WERI-Rb-1 (cell line): ENCODE results near the gene HRCT1.

Experiments used
- DNase-seq: peaks from one replicate; pipeline ENCODE4 v3.0.0-alpha.2; 2020
- H3K27ac ChIP-seq: fragments of 250-450 bp; sonication (Bioruptor Pico); 2 replicates; pipeline ENCODE4 v1.5.1; 2020; ENCODE audit warnings: mild to moderate bottlenecking, moderate library complexity
- H3K27me3 ChIP-seq: fragments of 250-450 bp; sonication (Bioruptor Pico); 2 replicates; pipeline ENCODE4 v1.5.1; 2021; ENCODE audit warnings: mild to moderate bottlenecking, low read depth, moderate library complexity; ENCODE audit not compliant: insufficient read depth, severe bottlenecking
- H3K36me3 ChIP-seq: fragments of 250-450 bp; sonication (Bioruptor Pico); 2 replicates; pipeline ENCODE4 v1.5.1; 2020; ENCODE audit warnings: mild to moderate bottlenecking, moderate library complexity
- H3K4me3 ChIP-seq: 2 replicates; pipeline ENCODE4 v1.5.1; 2011; ENCODE audit warnings: low read depth, mild to moderate bottlenecking, control low read depth, low read length
- H3K9me3 ChIP-seq: fragments of 250-450 bp; sonication (Bioruptor Pico); 2 replicates; pipeline ENCODE4 v1.5.1; 2021; ENCODE audit warnings: mild to moderate bottlenecking, moderate library complexity; ENCODE audit not compliant: severe bottlenecking
- CTCF ChIP-seq: IDR thresholded peaks from 2 replicates; pipeline ENCODE4 v1.5.1; 2011; ENCODE audit warnings: low read depth, mild to moderate bottlenecking, control low read depth, inconsistent platforms, low read length

The HRCT1 gene

DNA sequence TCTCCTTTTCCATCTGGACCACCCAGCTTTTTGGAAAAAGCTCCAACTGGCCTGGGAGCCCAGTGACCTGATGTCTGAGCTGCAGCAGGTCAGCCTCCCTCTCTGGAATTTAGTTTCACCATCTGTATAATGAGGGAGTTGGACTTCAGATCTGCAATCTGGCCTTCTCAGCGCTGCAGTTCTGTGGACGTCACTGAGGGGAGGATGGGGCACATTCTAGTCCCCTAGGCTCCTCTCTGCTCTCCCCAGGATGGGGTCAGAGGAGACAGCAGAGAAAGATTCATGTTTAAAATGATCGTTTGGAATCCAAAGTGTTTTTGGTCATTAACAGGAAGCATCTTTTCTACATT lies 46.0 kb upstream of the HRCT1 start:
- H3K9me3 ChIP-seq: no peaks in the 10 kb centered on the region
- H3K4me3 ChIP-seq: no peak overlapping the region
- no peak overlapping the region for H3K27ac ChIP-seq
- no peaks in the 10 kb centered on the region for H3K36me3 ChIP-seq
- no peaks in the 10 kb centered on the region for H3K27me3 ChIP-seq
- TF ChIP-seq CTCF: no peak
- no peak for DNase-seq

DNA sequence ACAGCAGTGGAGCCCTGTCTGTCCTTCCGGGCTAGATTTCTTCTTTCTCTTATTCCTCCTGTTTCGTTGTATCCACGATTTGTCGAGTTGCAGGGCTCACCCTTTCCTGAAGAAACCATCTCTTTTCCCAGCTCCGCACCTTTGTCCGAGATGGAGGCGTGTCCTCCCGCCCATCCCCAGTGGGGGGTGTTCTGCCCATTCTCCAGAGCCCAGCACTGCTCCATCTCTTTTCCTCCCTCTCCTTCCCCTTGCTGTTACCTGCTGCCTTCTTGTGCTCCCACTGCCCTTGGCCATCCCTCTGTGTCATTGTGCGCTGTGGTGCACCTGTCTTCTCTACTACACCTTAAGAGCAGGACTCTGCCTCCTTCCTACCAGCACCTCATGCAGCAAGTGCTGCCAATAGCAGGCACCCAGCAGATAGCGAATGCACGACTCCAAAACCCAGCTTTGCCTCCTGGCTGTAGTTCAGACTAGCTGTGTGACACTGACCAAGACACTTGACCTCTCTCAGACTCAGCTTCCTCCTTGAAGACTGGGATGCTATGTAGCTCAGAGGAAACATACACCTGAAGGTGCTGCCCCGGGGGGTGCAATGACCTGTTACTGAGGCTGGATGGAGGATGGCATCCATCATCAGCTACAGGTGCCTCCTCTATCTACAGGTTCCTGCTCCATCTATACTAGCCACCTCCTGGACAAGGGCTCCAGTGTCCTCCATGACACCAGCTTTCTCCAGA lies 44.7 kb upstream of the HRCT1 start:
- Histone ChIP-seq H3K4me3 (no peak overlapping the region), H3K9me3 (no peaks in the 10 kb centered on the region), H3K36me3 (no peaks in the 10 kb centered on the region), H3K27me3 (no peaks in the 10 kb centered on the region), H3K27ac (no peak overlapping the region)
- no peak for TF ChIP-seq CTCF
- no peak for DNase-seq

GRCh38 chr9:35862328-35862727 lies 43.7 kb upstream of the HRCT1 start:
- H3K9me3 ChIP-seq: no peaks in the 10 kb centered on the region
- no peaks in the 10 kb centered on the region for H3K36me3 ChIP-seq
- H3K27me3 ChIP-seq: no peaks in the 10 kb centered on the region
- TF ChIP-seq CTCF: no peak
- no peak overlapping the region for H3K27ac ChIP-seq
- DNase-seq: no peak
- H3K4me3 ChIP-seq: no peak overlapping the region

- no peak for DNase-seq
- no peaks in the 10 kb centered on the region for H3K27me3 ChIP-seq
- no peak for TF ChIP-seq CTCF
- H3K27ac ChIP-seq: no peak overlapping the region
- H3K36me3 ChIP-seq: no peaks in the 10 kb centered on the region
- H3K9me3 ChIP-seq: no peaks in the 10 kb centered on the region
- no peak overlapping the region for H3K4me3 ChIP-seq
These were observed 42.4 kb upstream of the HRCT1 start for GRCh38 chr9:35863583-35863982.

GRCh38 chr9:35864695-35865255 lies 41.2 kb upstream of the HRCT1 start:
- H3K27ac ChIP-seq: no peak overlapping the region
- H3K4me3 ChIP-seq: no peak overlapping the region
- no peaks in the 10 kb centered on the region for H3K36me3 ChIP-seq
- no peaks in the 10 kb centered on the region for H3K9me3 ChIP-seq
- TF ChIP-seq CTCF: no peak
- DNase-seq: no peak
- H3K27me3 ChIP-seq: no peaks in the 10 kb centered on the region

DNA sequence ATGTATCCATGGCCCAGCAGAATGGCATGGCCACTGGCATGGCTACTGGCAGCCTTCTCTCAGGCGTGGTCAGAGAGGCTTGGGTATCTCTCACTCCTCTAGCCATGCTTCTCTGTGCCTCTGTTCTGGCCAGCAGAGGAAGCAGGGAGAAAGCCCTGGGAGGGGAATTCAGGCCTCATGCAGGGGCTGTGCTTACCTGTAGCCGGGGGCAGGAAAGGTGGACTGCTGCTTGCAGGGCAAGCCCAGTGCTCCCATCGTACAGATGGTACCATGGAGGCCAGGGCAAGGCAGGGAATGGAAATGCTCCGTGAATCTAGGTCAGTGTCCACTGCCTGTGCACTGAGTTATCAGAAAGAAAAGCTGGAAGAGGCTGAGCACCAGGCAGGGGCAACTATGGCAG lies 38.5 kb upstream of the HRCT1 start:
- TF ChIP-seq CTCF: no peak
- DNase-seq: no peak
- Histone ChIP-seq H3K36me3 (no peaks in the 10 kb centered on the region), H3K27me3 (no peaks in the 10 kb centered on the region), H3K4me3 (no peak overlapping the region), H3K9me3 (no peaks in the 10 kb centered on the region), H3K27ac (no peak overlapping the region)
